GM12865 (cell line): ENCODE data around the gene TTYH2.

Experiments
- DNase-seq: peaks from one replicate; pipeline ENCODE4 v3.0.0; 2010; ENCODE audit warnings: low read depth
- H3K4me3 ChIP-seq: 2 replicates; pipeline ENCODE4 v1.5.1; 2011; ENCODE audit warnings: mild to moderate bottlenecking, low read depth, low read length, control low read depth
- TF ChIP-seq, protein P1 (sequence below): IDR thresholded peaks from 2 replicates; pipeline ENCODE4 v1.5.1; 2011; ENCODE audit warnings: low read length, control low read depth, low read depth, inconsistent platforms; ENCODE audit not compliant: insufficient read depth; ENCODE audit errors: missing control alignments

The TTYH2 gene

GRCh38 chr17:74201948-74202347, 11.4 kb upstream of the TTYH2 start:
- TF ChIP-seq, protein P1, sequence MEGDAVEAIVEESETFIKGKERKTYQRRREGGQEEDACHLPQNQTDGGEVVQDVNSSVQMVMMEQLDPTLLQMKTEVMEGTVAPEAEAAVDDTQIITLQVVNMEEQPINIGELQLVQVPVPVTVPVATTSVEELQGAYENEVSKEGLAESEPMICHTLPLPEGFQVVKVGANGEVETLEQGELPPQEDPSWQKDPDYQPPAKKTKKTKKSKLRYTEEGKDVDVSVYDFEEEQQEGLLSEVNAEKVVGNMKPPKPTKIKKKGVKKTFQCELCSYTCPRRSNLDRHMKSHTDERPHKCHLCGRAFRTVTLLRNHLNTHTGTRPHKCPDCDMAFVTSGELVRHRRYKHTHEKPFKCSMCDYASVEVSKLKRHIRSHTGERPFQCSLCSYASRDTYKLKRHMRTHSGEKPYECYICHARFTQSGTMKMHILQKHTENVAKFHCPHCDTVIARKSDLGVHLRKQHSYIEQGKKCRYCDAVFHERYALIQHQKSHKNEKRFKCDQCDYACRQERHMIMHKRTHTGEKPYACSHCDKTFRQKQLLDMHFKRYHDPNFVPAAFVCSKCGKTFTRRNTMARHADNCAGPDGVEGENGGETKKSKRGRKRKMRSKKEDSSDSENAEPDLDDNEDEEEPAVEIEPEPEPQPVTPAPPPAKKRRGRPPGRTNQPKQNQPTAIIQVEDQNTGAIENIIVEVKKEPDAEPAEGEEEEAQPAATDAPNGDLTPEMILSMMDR = no peak
- H3K4me3 ChIP-seq = no peak overlapping the region
- DNase-seq = no peak

DNA sequence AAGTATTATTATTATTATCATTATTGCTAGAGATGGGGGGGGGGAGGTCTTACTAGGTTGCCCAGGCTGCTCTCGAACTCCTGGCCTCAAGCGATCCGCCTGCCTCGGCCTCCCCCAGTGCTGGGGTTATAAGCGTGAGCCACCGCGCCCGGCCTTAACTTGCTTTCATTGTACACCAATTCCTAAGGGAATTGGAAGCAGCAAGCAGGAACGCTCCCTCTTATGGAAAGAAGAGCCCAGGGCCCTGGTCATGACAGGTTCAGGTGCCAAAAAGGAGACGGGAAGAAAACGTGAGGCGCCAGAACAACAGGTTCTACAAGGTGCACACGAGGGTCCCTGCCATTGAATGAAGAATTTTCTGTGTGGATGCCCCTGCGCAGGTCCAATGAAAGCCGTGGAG, 10.4 kb upstream of the TTYH2 start:
- DNase-seq = no peak
- TF ChIP-seq, protein P1 = no peak
- no peak overlapping the region for H3K4me3 ChIP-seq

DNA sequence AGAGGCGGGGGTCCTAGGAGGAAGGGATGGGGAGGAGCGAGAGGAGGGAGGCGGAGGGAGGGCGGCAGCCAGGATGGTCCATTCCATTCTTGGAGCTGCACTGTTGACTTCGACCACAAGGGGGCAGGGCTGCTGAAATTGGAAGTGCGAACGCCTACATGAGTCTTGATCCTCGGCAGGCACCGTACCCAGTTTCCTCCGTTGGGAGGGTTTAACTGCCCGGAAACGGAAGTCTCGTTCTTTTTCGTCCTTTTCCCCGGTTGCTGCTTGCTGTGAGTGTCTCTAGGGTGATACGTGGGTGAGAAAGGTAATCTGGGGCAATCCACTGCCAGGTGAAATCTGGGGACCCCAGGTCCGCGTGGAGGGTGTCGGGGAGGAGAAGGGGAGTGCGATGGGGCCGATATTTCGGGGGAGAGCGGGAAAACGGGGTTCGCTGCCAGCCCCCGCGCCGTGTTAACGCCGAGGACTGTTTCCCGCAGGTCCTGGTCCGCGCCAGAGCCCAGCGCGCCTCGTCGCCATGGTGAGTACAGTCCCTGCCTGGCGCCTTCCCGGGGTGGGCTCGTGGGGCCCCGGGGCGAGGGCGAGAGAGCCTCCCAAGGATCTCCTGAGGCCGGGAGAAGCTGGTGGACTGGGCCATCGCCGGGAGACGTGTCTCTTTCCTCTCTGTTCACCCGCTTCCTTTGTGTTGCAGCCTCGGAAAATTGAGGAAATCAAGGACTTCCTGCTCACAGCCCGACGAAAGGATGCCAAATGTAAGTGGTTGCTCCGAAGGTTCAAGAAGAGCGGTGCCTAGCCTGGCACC, 9.7 kb upstream of the TTYH2 start, which contains the start of gene RPL38:
RPL38 (plus strand) TSS at position 240 of the 802 bp plus-strand sequence; CDS start at position 518, 278 bp downstream.
- DNase-seq = peak; percentile 98
- TF ChIP-seq, protein P1 = peak; percentile 98
- peak within 1 kb of the TSS; percentile 95 for H3K4me3 ChIP-seq

- peak overlapping the region; percentile 95 for H3K4me3 ChIP-seq
- TF ChIP-seq, protein P1 = no peak
- no peak for DNase-seq
Measured at GRCh38 chr17:74204474-74204873, 8.9 kb upstream of the TTYH2 start.

DNA sequence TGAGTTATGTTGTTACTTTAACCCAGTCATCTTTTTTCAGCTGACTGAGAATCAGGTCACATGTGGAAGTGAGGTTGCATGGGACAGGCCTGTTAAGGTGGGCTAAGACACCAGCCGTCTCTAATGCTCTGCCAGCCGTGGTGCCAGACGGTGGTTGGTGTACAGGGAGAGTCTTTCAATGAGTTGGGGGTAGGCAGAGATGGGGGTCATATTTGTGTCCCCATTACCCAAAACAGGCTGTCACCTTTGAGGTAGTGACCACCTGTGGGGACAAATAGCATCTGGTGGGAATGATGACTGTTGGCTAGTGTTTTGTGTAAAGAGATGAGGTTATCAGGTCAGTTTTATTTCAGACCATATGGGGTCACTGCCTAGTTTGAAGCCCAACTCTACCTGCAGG, 8.1 kb upstream of the TTYH2 start:
- TF ChIP-seq, protein P1 = no peak
- peak overlapping the region; percentile 95 for H3K4me3 ChIP-seq
- DNase-seq = no peak

DNA sequence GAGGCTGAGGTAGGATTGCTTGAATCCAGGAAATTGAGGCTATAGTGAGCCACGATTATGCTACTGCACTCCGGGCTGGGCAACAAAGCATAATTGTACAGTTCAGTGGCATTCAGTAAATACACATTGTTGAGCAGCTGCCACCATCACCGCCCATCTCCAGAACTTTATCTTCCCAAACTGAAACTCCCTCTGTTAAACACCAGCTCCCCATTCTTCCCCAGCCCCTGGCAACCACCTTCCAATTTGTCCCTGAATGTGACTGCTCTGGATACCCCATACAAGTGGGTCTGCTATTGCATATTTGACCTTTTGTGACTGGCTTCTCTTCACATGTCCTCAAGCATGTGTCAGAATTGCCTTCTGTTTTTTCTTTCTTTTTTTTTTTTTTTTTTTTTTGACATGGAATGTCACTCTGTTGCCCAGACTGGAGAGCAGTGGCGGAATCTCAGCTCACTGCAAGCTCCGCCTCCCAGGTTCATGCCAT, 7.0 kb upstream of the TTYH2 start:
- TF ChIP-seq, protein P1 = no peak
- no peak overlapping the region for H3K4me3 ChIP-seq
- DNase-seq = no peak
